GM12878 (cell line): ENCODE data around the gene ADPRM. TPM values are rescaled to one million over a fixed set of nuclear protein-coding genes. Genes with fewer than 3 reads are reported as not detected.

Source experiments
- ATAC-seq: fragments of 200-7000 bp; cut with Tn5 transposase; 3 replicates; pipeline ENCODE4 v1.9.1; 2020; ENCODE audit warnings: mild to moderate bottlenecking, moderate library complexity
- BruUV-seq: library from RNA; stranded (reverse); fragments of 400-500 nt; replicated peaks from 2 replicates; lab custom pipeline; 2021; lab: Mats Ljungman, UMichigan
- CTCF ChIA-PET: fragments of 300-600 bp; sonication (Branson Sonifier 250); formaldehyde crosslinking; extraction: SDS; loops from one replicate; lab custom pipeline; 2021; ENCODE audit warnings: inconsistent platforms; lab: Yijun Ruan, JAX
- POLR2A ChIA-PET: fragments of 350-600 bp; formaldehyde crosslinking; extraction: SDS; loops from one replicate; lab custom pipeline; 2021; ENCODE audit warnings: inconsistent platforms; lab: Charles Lee
- RAD21 ChIA-PET: fragments of 300-600 bp; sonication (Branson Sonifier 250); formaldehyde crosslinking; loops from one replicate; lab custom pipeline; 2023; ENCODE audit warnings: antibody characterized with exemption; ENCODE audit not compliant: unreplicated experiment; lab: Charles Lee
- SMC1A ChIA-PET: fragments of 300-600 bp; sonication (Branson Sonifier 250); formaldehyde crosslinking; loops from one replicate; lab custom pipeline; 2023; ENCODE audit not compliant: unreplicated experiment, uncharacterized antibody; lab: Charles Lee
- DNase-seq: peaks from one replicate; pipeline ENCODE4 v3.0.0-alpha.2; 2011; ENCODE audit warnings: low read depth, low spot score
- FAIRE-seq: peaks from 3 replicates; lab custom pipeline; 2011; peaks lifted over from hg19 to GRCh38; lab: Jason Lieb, UNC
- H2AFZ ChIP-seq: 2 replicates; pipeline ENCODE4 v1.6.0; 2011; ENCODE audit warnings: low read depth, low read length, control low read depth; ENCODE audit not compliant: control insufficient read depth
- H3K27ac ChIP-seq: 2 replicates; pipeline ENCODE4 v1.5.1; 2011; ENCODE audit warnings: control low read depth; ENCODE audit not compliant: control insufficient read depth, insufficient read depth
- H3K27me3 ChIP-seq, 2 experiments: replicated peaks in 1 of 2; 2 replicates each; pipeline versions ENCODE4 v1.6.0 to v1.6.1; 2011; ENCODE audit warnings: low read length in 1 of 2; ENCODE audit not compliant: control insufficient read depth in 2 of 2, insufficient read depth in 2 of 2
- H3K36me3 ChIP-seq, 2 experiments: 2 replicates each; pipeline ENCODE4 v1.5.1; 2011; ENCODE audit warnings: low read length in 1 of 2; ENCODE audit not compliant: control insufficient read depth in 2 of 2, insufficient read depth in 2 of 2
- H3K4me1 ChIP-seq: 2 replicates; pipeline ENCODE4 v1.6.1; 2011; ENCODE audit warnings: mild to moderate bottlenecking, low read length, moderate library complexity, mixed read lengths; ENCODE audit not compliant: control insufficient read depth, insufficient read depth
- H3K4me2 ChIP-seq: 2 replicates; pipeline ENCODE4 v1.6.0; 2011; ENCODE audit warnings: control low read depth; ENCODE audit not compliant: control insufficient read depth, insufficient read depth
- H3K4me3 ChIP-seq: fragments of 200-600 bp; sonication (generic); 2 replicates; pipeline ENCODE4 v1.5.1; 2016
- H3K79me2 ChIP-seq: 2 replicates; pipeline ENCODE4 v1.6.0; 2011; ENCODE audit warnings: low read length; ENCODE audit not compliant: control insufficient read depth, insufficient read depth
- H3K9ac ChIP-seq: 2 replicates; pipeline ENCODE4 v1.8.0; 2011; ENCODE audit warnings: low read length, control low read depth, mixed read lengths; ENCODE audit not compliant: control insufficient read depth, insufficient read depth
- H3K9me3 ChIP-seq: replicated peaks from 3 replicates; pipeline ENCODE4 v1.5.1; 2011; ENCODE audit warnings: mild to moderate bottlenecking, low read length; ENCODE audit not compliant: control insufficient read depth, insufficient read depth
- H4K20me1 ChIP-seq: 2 replicates; pipeline ENCODE4 v1.6.0; 2011; ENCODE audit not compliant: control insufficient read depth, insufficient read depth
- EGR1 ChIP-seq, 2 experiments: IDR thresholded peaks; 1 replicate in 1 of 2; 2 replicates in 1 of 2; pipeline ENCODE4 v1.6.1; 2011 to 2012; ENCODE audit warnings: low read depth in 2 of 2, low read length in 2 of 2, borderline replicate concordance in 1 of 2, mild to moderate bottlenecking in 1 of 2, moderate library complexity in 1 of 2
- EP300 ChIP-seq, 2 experiments: fragments of 150-350 bp in 1 of 2; IDR thresholded peaks; 2 replicates each; pipeline ENCODE4 v1.6.1; 2011 to 2012; ENCODE audit warnings: low read depth in 2 of 2, low read length in 2 of 2, borderline replicate concordance in 1 of 2, improper control_type of control experiment in 1 of 2, inconsistent platforms in 1 of 2; ENCODE audit not compliant: control insufficient read depth in 1 of 2
- FOS ChIP-seq: IDR thresholded peaks from 3 replicates; pipeline ENCODE4 v1.6.1; 2011; ENCODE audit warnings: borderline replicate concordance; ENCODE audit not compliant: insufficient read length; ENCODE audit errors: extremely low read depth
- SIN3A ChIP-seq: IDR thresholded peaks from 2 replicates; pipeline ENCODE4 v1.6.1; 2012; ENCODE audit warnings: low read depth, low read length, improper control_type of control experiment
- YY1 ChIP-seq: IDR thresholded peaks from 2 replicates; pipeline ENCODE4 v1.6.1; 2011; ENCODE audit warnings: low read depth, mild to moderate bottlenecking, low read length
- ZNF687 ChIP-seq: fragments of 450-650 bp; IDR thresholded peaks from 2 replicates; pipeline ENCODE4 v1.6.1; 2017; ENCODE audit warnings: mild to moderate bottlenecking, moderate library complexity
- WGBS: methylation state at CpG from one replicate; pipeline ENCODE4 v1.1.6; 2016; ENCODE audit warnings: low lambda C conversion rate; ENCODE audit not compliant: insufficient replicate concordance, insufficient coverage; ENCODE audit errors: missing lambda C conversion rate; 5-methylcytosine and 5-hydroxymethylcytosine counted together
- in situ Hi-C: fragments of 300-500 bp; cut with MboI; formaldehyde crosslinking; loops from 9 replicates; pipeline ENCODE4 v1.14.3; 2018; ENCODE audit warnings: mixed read lengths
- intact Hi-C: fragments of 100-400 bp; cut with micrococcal nuclease; formaldehyde crosslinking; loops from one replicate; pipeline ENCODE4 v1.14.2; 2022; ENCODE audit not compliant: unreplicated experiment
- polyA plus RNA-seq, 11 experiments: library from polyadenylated mRNA; depleted of rRNA in 4 of 11; unstranded in 6 of 11; stranded (reverse) in 5 of 11; fragments of >200 nt; fragmentation: Nextera tagmentation in 4 of 11; fragmentation: Illumina TruSeq in 1 of 11; extraction: Ambion mirVana in 4 of 11; extraction: Trizol in 1 of 11; gene quantifications; 1 replicate in 1 of 11; 2 replicates in 10 of 11; pipeline versions ENCODE4 v1.2.1 to v1.2.3, GENCODE V29; 2011 to 2016; ENCODE audit warnings: inconsistent platforms in 2 of 11, missing spikeins in 2 of 11, low read depth in 1 of 11
- total RNA-seq, 4 experiments: library from RNA; depleted of rRNA in 3 of 4; stranded (reverse); fragments of >200 nt in 3 of 4; fragmentation: Illumina TruSeq in 1 of 4; extraction: Trizol in 1 of 4; gene quantifications; 2 replicates each; pipeline versions ENCODE4 v1.2.1 to v1.2.3, GENCODE V29; 2013 to 2021

ADPRM gene
- total and polyA plus RNA-seq, 10 of the 15 experiments (the other 5 are each of a cell fraction or from before 2014, with no cell fraction given): 7.1 to 18.4 (median 8.8) TPM

- ChIA-PET SMC1A (no interaction called here), RAD21 (no interaction called here), POLR2A (no interaction called here), CTCF (no interaction called here)
- Histone ChIP-seq H3K4me2 (no peak overlapping the region), H3K4me3 (no peak overlapping the region), H3K79me2 (no peaks in the 10 kb centered on the region), H3K9me3 (no peaks in the 10 kb centered on the region), H3K4me1 (no peaks in the 10 kb centered on the region), H3K27me3 (no peaks in the 10 kb centered on the region; a peak in 2 of 4 replicates), H3K36me3 (no peaks in the 10 kb centered on the region), H3K27ac (no peak overlapping the region), H2AFZ (no peak overlapping the region), H3K9ac (no peak overlapping the region), H4K20me1 (no peaks in the 10 kb centered on the region)
- WGBS: 47% methylated on average over 3 of the region's 3 CpGs
- BruUV-seq: no TSS peak
- intact Hi-C loops (no loop called here), in situ Hi-C loops (no loop called here)
- DNase-seq (no peak), ATAC-seq (no peak), FAIRE-seq (no peak)
- TF ChIP-seq EP300 (IDR thresholded peaks at IDR 0.05; ENCODE audit: borderline replicate concordance in 1 of 2, control insufficient read depth in 1 of 2, low read depth in 2 of 2, low read length in 2 of 2): no peak
- no peak for TF ChIP-seq ZNF687
- TF ChIP-seq EGR1 (IDR thresholded peaks at IDR 0.05; ENCODE audit: borderline replicate concordance in 1 of 2, low read depth in 2 of 2, low read length in 2 of 2): no peak
- no peak for TF ChIP-seq YY1
- no peak for TF ChIP-seq SIN3A
- TF ChIP-seq FOS: no peak
These were observed 27.9 kb downstream of the ADPRM start for GRCh38 chr17:10725262-10725661.
